ENCODE measurements around the gene DNAJB6. TPM values are rescaled to one million over a fixed set of nuclear protein-coding genes. Genes with fewer than 3 reads are reported as not detected.

Gene DNAJB6
- polyA plus RNA-seq, 1 experiment, result 105 TPM

DNA sequence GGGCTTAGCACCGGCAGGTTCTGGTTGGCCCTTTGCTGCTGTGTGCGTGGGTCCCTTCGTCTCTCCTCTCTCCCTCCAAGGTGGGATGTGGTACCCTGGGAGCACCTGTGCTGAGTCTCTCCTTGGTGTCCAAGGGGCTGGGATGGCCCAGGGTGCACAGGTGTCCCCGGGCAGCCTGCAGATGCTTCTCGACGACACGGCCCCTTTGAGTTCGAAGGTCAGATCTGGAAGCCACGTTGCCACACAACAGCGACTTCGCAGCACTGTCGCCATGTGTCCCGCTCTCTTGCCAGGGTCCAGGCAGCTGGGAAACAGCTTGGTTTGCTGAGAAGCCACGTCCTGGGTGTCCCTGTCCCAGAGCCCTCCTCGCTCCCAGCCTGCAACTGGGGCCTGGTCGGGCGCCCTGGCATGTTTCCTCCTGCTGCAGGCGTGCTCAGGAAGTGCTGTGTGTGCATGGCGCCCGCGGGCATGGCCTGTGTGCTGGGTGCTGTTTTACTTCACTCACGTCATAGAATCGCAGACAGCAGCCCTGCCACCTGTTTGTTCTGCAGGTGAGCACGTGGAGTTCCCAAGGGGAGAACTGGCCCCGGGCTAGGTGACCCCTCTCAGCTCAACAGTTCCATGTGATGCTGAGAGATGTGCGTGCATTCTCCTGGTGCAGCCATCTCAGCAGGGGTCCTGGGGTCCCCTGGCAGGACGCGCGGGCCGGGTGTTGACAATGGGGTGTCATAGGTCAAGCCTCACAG lies 70.9 kb downstream of the DNAJB6 start:
- TF ChIP-seq CTCF (IDR thresholded peaks at IDR 0.05; ENCODE audit: insufficient read depth, low read depth, low read length), result no peak
- H3K36me3 ChIP-seq (ENCODE audit: control insufficient read depth, insufficient read depth, low read length), result peaks cover 18% of the 10 kb centered on the region
- no peak for DNase-seq (ENCODE audit: low read depth)
- ChIA-PET POLR2A (no interaction called here), CTCF (interaction anchor here (0.9 kb wide), 1 partner anchor 249 kb away, joined by 3 read pairs; no protein-coding TSS in a partner anchor)
- H3K4me3 ChIP-seq (ENCODE audit: low read depth, low read length), result no peak overlapping the region
- H3K27me3 ChIP-seq (ENCODE audit: control insufficient read depth, insufficient read depth, low read length), result no peaks in the 10 kb centered on the region

DNA sequence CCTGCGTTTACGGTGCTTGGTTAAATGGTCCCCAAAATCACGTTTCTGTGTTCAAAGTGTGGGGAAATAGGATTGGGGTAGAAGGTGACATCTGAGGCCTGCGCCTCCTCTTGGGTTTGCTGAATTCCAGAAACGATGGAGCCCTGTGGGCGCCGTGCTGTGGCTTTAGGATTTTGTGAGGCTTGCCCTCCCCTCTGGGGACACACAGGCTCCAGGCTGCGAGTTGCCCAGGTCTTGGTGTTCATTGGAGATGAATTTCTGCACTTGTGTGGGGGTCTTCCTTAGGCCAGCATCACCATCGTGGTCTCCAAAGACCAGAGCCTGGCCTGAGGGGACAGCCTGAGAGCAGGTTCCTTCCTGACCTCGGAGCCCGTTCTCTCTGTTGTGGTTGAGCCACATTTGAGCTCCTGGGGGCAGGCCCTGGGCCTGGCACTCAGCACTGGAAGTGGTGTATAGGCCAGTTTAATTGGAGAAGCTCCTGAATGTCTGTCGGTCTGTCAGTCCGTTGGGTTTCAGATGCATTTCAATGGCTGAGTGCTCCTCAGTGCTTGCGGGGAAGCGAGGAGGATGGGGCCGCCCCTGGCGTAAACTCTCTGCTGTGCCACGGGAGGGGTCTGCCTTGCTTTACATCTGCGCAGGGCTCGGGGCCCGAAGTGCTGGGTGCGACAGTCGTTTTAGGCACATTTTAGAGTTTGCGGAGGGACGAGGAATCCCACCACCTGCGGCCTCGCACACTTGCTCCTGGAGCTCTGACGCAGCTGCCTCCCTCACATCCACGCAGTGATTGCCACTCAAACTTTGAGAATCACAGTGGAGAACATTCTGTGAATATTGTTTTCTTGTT lies 71.7 kb downstream of the DNAJB6 start:
- Histone ChIP-seq H3K36me3 (ENCODE audit: control insufficient read depth, insufficient read depth, low read length) (peaks cover 18% of the 10 kb centered on the region), H3K4me3 (ENCODE audit: low read depth, low read length) (no peak overlapping the region), H3K27me3 (ENCODE audit: control insufficient read depth, insufficient read depth, low read length) (no peaks in the 10 kb centered on the region)
- CTCF ChIA-PET, result interaction anchor here (0.8 kb wide), 1 partner anchor 10 kb away, joined by 4 read pairs; no protein-coding TSS in a partner anchor
- TF ChIP-seq CTCF (IDR thresholded peaks at IDR 0.05; ENCODE audit: insufficient read depth, low read depth, low read length), result no peak
- DNase-seq (ENCODE audit: low read depth), result no peak
- POLR2A ChIA-PET, result no interaction called here

DNA sequence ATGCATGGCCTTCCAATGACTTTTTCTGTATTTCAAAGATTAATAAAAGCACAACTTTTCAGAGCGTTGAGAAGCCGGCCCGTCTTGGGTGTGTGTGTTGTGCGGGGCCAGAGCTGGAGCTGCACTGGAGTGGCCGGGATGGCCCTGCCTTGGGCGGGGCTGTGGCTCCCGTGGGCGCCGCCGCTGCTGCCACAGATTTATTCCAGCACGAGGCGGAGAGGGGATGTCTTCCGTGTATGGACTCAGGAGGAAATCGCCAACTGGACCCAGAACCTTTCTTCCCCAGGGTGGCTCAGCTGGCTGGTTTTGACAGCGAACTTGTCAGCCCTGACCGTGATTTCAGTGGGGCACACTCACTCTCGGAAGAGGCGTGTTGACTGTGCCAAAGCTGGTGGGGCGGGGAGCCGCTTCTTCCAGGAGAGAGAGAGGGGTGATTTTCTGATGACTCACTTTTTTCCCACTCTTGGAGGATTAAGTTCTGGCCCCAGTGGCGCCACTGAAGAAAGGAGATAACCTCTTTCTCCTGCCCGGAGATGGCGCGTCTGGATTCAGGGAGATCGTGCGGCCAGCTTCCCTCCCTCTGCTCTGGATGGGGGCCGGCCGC lies 72.4 kb downstream of the DNAJB6 start:
- POLR2A ChIA-PET, result no interaction called here
- Histone ChIP-seq H3K27me3 (ENCODE audit: control insufficient read depth, insufficient read depth, low read length) (no peaks in the 10 kb centered on the region), H3K36me3 (ENCODE audit: control insufficient read depth, insufficient read depth, low read length) (peaks cover 18% of the 10 kb centered on the region), H3K4me3 (ENCODE audit: low read depth, low read length) (no peak overlapping the region)
- DNase-seq (ENCODE audit: low read depth), result no peak
- no peak for TF ChIP-seq CTCF (IDR thresholded peaks at IDR 0.05; ENCODE audit: insufficient read depth, low read depth, low read length)
- CTCF ChIA-PET, result interaction anchor here (0.8 kb wide), 1 partner anchor 11 kb away, joined by 4 read pairs; no protein-coding TSS in a partner anchor

GRCh38 chr7:157409753-157410727 lies 73.2 kb downstream of the DNAJB6 start:
- POLR2A ChIA-PET, result no interaction called here

More at GRCh38 chr7:157409753-157410727, 73.2 kb downstream of the DNAJB6 start:
- Histone ChIP-seq H3K36me3 (ENCODE audit: control insufficient read depth, insufficient read depth, low read length) (peaks cover 18% of the 10 kb centered on the region), H3K27me3 (ENCODE audit: control insufficient read depth, insufficient read depth, low read length) (no peaks in the 10 kb centered on the region), H3K4me3 (ENCODE audit: low read depth, low read length) (no peak overlapping the region)
- no peak for TF ChIP-seq CTCF (IDR thresholded peaks at IDR 0.05; ENCODE audit: insufficient read depth, low read depth, low read length)
- CTCF ChIA-PET, result interaction anchor here (0.8 kb wide), 1 partner anchor 12 kb away, joined by 4 read pairs; no protein-coding TSS in a partner anchor
- DNase-seq (ENCODE audit: low read depth), result no peak

Data from BJ (cell line).